Sciatic nerve (tissue), 2 donors: ENCODE data around the gene GLT8D2. TPM values are rescaled to one million over a fixed set of nuclear protein-coding genes. Genes with fewer than 3 reads are reported as not detected.
"Not testable (repeated sequence)": the region's sequence is repeated elsewhere in the genome, so short reads cannot be mapped to it uniquely, and the experiment has no call there.

Source experiments
- ATAC-seq: fragments of 200-7000 bp; cut with Tn5 transposase; one replicate; pipeline ENCODE4 v1.9.1; 2020; ENCODE audit warnings: mild to moderate bottlenecking, moderate library complexity
- DNase-seq: peaks from one replicate; pipeline ENCODE4 v3.0.0-alpha.2; 2020; ENCODE audit warnings: low spot score
- intact Hi-C: fragments of 100-400 bp; cut with DNase I; formaldehyde crosslinking; loops from one replicate; pipeline ENCODE4 v1.14.2; 2022
- total RNA-seq: library from RNA; stranded (reverse); fragmentation: NEBNext Ultra II Directional; extraction: Animal tissue kit (Norgen Biotek cat#: 25700); gene quantifications from one replicate; pipeline ENCODE4 v1.2.1, GENCODE V29; 2021
- donor health status: DM: no; HTN: no; CAD: no.
- donor health status: DM: no; HTN: no; CAD: no.

Gene GLT8D2
- total RNA-seq, 1 donor from 2014 or later, result 44.8 TPM

DNA sequence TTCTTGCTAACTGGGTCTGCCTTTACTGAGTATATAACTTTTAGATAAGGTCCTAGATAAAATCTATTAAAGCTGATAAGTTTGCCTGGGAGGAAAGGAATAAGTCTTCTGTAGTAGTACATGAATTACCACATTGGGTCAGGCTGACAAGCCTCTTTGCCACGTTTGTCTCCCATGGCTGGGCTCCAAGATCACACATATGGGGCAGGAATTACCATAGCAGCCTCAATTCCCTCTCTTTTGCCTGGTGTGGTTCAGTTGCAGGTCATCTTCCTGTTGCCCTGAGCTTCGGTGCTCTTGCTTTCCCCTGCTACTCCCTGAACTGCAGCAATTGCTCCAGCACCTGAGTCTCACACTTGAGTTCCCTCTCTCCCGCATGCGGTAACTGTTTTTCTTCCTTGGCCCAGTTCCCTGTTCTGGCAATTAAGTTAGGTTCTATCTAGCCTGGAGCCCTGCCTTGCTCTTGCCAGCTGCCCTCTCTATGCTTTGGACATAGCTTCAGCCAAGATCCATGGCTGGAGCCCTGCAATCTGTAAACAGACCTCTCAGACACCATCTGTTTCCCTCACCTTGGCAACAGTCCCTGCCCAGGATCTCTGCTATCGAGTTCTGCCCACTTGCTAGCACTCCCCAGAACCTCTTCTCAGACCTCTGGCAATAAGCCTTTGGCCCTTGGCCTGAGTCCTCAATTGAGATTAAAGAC lies 5.8 kb upstream of the GLT8D2 start:
- intact Hi-C loops, result no loop called here
- peak; percentile 74 for ATAC-seq
- DNase-seq, result no peak

GRCh38 chr12:104054681-104055346 lies 4.8 kb upstream of the GLT8D2 start:
- intact Hi-C loops, result no loop called here
- DNase-seq (no peak), ATAC-seq (no peak)

- intact Hi-C loops, result no loop called here
- ATAC-seq (peak; percentile 16), DNase-seq (no peak)
Observed at GRCh38 chr12:104050436-104050835, 449 bp upstream of the GLT8D2 start.

- ATAC-seq (peak; percentile 25), DNase-seq (no peak)
- intact Hi-C loops, result no loop called here
Observed at GRCh38 chr12:104049278-104049902, 597 bp downstream of the GLT8D2 start.

DNA sequence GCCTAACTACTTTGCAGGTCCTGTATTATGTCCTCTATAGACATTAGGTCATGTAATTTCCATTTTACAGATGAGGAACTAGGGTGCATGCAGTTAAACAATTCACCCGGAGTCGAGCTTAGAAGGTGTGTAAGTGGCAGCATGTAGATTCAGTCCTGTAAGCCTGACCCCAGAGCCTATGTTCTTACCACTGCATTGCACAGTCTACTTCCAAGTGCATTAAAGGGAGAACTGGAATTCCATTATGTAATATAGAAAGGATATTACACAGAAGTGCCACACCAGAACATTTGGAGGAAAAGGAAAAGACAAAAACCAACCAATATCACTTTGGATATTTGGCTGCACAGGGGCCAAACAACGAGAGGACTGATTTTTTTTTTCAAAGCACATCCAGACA lies 1.2 kb downstream of the GLT8D2 start:
- no peak for ATAC-seq
- intact Hi-C loops, result no loop called here
- DNase-seq, result no peak

DNA sequence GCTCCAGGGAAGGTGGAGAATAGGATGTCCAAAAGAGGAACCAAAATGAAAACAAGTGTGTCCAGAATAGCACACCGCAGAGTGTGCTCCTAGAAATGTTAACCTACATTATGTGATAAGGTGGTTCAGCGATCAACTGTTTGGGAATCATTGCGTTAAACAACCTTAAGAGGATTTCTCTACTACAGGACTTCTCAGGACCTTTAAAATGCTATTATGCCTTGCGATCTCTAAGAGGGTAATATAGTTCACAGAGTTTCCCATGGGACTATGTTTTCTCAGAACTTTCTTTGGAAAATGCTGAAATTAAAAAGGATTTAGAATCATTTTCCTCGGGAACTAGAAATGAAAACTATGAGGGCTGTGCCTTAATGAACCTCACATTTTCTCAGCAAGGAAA lies 1.8 kb downstream of the GLT8D2 start:
- intact Hi-C loops, result no loop called here
- no peak for ATAC-seq
- no peak for DNase-seq

DNA sequence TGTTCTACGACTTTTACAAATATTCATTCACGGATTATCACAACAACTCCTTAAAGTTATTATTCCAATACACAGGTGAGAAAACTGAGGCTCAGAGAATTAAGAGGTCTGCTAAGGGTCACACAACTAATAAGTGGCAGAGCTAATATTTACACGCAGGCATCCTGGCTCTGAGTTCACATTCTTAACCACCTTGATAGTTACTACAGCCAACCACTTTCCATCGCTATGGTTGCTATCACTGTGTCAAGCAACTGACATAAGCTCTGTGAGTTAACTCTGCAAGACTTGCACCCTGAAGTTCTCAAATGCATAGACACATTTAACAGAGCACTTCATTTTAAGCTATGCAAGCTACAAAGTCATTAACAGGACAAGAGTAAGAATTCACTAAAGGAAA lies 3.7 kb downstream of the GLT8D2 start:
- intact Hi-C loops, result no loop called here
- no peak for DNase-seq
- ATAC-seq, result no peak

DNA sequence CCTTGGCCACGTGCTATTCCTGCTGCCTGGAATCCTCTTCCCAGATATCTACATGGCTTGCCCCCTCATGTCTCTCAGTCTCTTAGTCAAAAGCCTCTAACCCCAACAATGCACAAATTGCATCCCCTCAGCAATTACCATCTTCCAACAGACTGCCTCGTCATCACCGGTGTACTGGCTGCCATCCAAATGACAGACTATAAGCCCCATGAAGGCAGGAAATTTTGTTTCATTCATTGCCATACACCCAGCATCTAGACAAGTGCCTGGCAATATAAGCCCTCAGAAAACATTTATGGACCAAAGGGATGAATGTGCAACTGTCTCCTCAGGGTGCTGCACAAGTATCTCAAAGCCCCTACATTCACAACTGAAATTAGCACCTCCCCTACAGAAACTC lies 5.8 kb downstream of the GLT8D2 start:
- intact Hi-C loops, result no loop called here
- DNase-seq (no peak), ATAC-seq (no peak)

DNA sequence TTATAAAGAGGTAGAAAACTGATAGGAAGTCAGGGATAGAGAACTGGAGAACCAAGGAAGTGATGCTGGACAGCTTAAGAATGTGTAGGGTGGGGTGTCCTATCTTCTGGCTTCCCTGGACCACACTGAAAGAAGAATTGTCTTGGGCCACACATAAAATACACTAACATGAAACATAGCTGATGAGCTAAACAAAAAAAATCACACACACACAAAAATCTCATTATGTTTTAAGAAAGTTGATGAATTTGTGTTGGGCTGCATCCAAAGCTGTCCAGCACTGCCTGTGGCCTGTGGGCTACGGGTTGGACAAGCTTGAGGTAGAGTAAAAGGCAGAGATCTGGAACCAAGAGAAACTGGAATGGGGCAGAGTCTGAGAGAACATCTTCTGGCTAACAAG lies 7.4 kb downstream of the GLT8D2 start:
- no peak for DNase-seq
- ATAC-seq, result peak; percentile 56
- intact Hi-C loops, result no loop called here

DNA sequence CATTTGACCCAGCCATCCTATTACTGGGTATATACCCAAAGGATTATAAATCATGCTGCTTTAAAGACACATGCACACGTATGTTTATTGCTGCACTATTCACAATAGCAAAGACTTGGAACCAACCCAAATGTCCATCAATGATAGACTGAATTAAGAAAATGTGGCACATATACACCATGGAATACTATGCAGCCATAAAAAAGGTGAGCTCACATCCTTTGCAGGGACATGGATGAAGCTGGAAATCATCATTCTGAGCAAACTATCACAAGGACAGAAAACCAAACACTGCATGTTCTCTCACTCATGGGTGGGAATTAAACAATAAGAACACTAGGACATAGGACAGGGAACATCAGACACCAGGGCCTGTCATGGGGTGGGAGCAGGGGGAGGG lies 10.2 kb downstream of the GLT8D2 start:
- intact Hi-C loops, ATAC-seq, DNase-seq: not testable (repeated sequence)

- DNase-seq, ATAC-seq, intact Hi-C loops: not testable (repeated sequence)
Observed at GRCh38 chr12:104036143-104036542, 13.8 kb downstream of the GLT8D2 start.

GRCh38 chr12:104030596-104030995 lies 19.4 kb downstream of the GLT8D2 start:
- intact Hi-C loops, ATAC-seq, DNase-seq: not testable (repeated sequence)

DNA sequence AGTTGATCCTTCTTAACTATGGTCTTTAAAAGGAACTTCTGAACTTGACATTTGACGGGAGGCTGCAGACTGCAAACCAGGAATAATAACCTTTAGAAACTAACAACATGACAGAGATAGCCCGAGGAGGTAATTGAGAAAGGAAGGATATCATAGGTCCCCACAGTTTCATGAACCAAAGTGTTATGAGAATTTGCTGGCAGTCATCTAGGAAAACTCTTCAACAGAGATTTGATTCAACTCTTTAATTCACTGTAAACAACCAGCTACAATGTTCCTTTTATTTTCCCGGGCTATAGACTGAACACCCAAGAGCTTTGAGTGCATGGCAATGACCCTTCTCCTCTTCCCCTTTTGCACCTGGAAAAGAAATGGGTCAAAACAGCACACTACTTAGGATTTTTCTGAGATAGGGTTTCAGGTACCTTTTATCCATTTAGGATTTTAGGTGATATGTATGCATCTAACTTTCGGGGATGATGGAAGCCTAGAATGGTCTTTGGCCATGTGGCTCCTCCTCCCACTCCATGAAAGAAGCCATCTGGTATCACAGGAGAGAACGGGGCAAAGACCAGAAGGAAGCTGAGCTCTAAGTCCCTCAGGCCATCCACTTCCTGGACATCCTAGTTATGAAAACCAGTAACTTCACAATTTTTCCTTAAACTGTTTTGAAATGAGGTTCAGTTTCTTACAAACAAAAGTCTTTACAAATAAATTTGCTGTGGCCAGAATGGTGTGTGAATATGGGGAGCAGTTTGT lies 23.0 kb downstream of the GLT8D2 start:
- DNase-seq, result no peak
- ATAC-seq, result peak; percentile 94
- intact Hi-C loops, result no loop called here

DNA sequence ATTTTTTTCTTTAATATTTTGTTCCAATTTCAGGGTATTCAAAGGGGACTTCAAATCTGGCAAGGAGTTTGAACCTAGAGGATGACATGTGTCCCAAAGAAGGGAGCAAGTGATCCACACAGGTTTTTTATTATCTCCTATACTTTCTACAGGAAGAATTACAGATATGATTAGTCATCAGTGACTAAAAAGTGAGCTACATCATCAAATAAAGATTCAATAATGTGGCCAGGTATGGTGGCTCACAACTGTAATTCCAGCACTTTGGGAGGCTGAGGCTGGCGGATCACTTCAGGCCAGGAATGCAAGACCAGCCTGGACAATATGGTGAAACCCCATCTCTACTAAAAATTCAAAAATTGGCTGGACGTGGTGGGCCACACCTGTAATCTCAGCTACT lies 24.2 kb downstream of the GLT8D2 start:
- DNase-seq, result no peak
- intact Hi-C loops, result no loop called here

GRCh38 chr12:104024348-104024747 lies 25.6 kb downstream of the GLT8D2 start:
- ATAC-seq, result no peak
- intact Hi-C loops, result no loop called here
- DNase-seq, result no peak

More for the DNA sequence above, 24.2 kb downstream of the GLT8D2 start:
- ATAC-seq, result no peak

DNA sequence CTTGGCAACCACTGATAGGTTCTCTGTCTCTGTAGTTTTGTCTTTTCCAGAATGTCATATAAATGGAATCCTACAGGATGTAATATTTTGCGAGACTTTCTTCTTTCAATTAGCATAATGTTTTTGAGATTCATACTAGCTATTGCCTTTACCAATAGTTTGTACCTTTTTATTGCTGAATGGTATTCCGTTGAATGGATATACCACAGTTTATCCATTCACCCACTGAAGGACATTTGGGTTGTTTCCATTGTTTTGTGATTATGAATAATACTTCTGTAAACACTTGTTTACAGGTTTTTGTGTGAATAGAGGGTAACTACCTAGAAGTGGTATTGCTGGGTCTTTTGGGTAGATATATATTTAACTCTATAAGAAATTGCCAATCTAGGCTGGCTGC lies 26.3 kb downstream of the GLT8D2 start:
- intact Hi-C loops, result no loop called here
- no peak for ATAC-seq

DNA sequence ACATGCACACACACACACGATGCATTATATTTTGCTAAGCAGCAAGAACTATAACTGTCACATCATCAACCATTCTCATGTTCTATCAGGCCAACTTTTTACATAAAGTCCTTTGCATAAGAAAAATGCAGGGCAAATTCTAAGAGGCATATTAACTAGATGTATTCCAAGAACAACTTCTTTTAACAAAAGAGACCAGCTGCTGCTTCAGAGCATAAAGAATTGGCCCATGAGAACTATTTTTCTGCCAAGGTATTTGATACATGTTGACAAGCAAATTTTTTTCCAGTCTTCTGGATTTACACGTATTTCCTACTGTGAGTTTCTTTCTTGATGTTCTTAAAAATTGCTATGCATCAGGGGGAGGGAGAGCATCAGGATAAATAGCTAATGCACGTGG lies 27.2 kb downstream of the GLT8D2 start:
- no peak for ATAC-seq
- intact Hi-C loops, result no loop called here

More for the DNA sequence above, 26.3 kb downstream of the GLT8D2 start:
- no peak for DNase-seq

DNA sequence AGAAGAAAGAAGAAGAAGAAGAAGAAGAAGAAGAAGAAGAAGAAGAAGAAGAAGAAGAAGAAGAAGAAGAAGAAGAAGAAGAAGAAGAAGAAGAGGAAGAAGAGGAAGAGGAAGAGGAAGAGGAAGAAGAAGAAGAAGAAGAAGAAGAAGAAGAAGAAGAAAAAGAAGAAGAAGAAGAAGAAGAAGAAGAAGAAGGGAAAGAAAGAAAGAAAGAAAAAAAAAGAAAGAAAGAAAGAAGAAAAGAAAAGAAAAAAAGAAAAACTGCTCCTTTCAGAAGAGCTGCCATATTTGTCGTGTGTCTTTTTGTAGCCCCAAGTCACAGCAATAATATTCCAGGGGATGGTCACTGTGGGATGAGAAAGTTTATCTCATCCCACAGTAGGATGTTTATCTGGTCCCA lies 28.1 kb downstream of the GLT8D2 start:
- intact Hi-C loops, ATAC-seq, DNase-seq: not testable (repeated sequence)

More for the DNA sequence above, 27.2 kb downstream of the GLT8D2 start:
- no peak for DNase-seq

DNA sequence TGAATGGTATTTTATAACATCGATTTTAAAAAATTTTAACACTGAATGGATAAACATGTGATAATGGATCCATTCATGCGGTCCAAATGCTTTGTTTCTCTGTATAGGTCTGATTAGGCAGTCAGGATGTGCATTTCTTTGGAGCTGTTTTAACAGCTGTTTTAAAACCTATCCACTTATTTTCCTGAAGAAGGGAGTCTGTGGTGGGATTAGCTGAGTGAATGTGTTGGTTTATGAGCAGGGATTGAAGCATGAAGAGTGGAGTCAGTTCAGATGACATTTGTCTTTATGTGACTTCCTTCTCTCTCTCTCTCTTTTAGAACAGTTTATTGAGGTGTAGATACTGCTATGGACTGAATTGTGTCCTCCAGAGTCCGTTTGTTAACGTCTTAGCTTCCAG lies 37.7 kb downstream of the GLT8D2 start:
- ATAC-seq (no peak), DNase-seq (no peak)
- intact Hi-C loops, result no loop called here
